ENCODE results near the gene LRRN4.
"Not testable (repeated sequence)": the region's sequence is repeated elsewhere in the genome, so short reads cannot be mapped to it uniquely, and the experiment has no call there.

LRRN4 gene

DNA sequence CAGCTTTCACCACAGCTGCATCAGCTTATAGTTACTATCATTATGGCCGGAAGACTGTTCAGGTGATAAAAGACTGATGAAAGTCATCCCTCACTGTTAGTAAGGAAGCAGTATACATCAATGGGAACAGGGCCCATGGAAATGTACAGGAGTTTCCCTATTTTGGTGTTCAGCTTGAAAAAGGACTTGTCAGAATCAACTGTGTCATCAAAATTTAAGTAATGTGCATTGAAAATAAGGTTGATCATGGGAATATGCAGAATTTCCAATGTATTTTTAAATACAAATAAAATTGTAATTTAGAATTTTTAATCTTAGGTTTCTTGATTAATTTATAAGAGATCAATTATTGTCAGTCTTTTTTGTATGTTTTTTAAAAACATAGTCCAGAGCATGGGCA is 16.8 kb downstream of the LRRN4 start:
- no peak for ATAC-seq

DNA sequence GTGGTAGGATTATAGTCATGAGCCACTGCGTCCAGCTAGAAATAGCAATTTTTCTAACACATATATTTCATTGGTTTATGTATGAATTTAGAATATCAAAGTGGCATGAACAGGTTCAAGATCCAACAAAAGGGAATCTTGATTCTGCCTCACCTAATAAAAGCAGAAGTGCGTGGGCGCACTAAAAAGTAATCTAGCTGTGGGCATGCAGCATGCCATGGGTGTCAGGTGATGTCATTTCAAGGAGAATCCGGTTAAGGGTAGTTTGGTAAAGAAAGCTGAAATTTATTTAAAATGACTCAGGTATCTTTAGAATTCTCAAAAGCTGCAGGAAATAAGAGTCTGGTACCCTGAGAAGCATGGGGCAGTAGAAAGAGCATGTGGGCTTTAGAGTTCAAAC is 17.6 kb downstream of the LRRN4 start:
- no peak for ATAC-seq

More for the DNA sequence above, 16.8 kb downstream of the LRRN4 start:
- no peak for TF ChIP-seq RARB (CRISPR knock-in tag; IDR thresholded peaks at IDR 0.05)
- TF ChIP-seq ZNF8 (CRISPR knock-in tag; IDR thresholded peaks at IDR 0.05) = no peak
- TF ChIP-seq, protein P1, sequence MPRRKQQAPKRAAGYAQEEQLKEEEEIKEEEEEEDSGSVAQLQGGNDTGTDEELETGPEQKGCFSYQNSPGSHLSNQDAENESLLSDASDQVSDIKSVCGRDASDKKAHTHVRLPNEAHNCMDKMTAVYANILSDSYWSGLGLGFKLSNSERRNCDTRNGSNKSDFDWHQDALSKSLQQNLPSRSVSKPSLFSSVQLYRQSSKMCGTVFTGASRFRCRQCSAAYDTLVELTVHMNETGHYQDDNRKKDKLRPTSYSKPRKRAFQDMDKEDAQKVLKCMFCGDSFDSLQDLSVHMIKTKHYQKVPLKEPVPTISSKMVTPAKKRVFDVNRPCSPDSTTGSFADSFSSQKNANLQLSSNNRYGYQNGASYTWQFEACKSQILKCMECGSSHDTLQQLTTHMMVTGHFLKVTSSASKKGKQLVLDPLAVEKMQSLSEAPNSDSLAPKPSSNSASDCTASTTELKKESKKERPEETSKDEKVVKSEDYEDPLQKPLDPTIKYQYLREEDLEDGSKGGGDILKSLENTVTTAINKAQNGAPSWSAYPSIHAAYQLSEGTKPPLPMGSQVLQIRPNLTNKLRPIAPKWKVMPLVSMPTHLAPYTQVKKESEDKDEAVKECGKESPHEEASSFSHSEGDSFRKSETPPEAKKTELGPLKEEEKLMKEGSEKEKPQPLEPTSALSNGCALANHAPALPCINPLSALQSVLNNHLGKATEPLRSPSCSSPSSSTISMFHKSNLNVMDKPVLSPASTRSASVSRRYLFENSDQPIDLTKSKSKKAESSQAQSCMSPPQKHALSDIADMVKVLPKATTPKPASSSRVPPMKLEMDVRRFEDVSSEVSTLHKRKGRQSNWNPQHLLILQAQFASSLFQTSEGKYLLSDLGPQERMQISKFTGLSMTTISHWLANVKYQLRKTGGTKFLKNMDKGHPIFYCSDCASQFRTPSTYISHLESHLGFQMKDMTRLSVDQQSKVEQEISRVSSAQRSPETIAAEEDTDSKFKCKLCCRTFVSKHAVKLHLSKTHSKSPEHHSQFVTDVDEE (CRISPR knock-in tag; IDR thresholded peaks at IDR 0.05) = no peak
- no peak for TF ChIP-seq ISL1 (CRISPR knock-in tag; IDR thresholded peaks at IDR 0.05)
- no peak for TF ChIP-seq SNAI2 (CRISPR knock-in tag; IDR thresholded peaks at IDR 0.05)
- TF ChIP-seq ARNTL (CRISPR knock-in tag; IDR thresholded peaks at IDR 0.05; ENCODE audit: borderline replicate concordance, low read depth) = no peak

DNA sequence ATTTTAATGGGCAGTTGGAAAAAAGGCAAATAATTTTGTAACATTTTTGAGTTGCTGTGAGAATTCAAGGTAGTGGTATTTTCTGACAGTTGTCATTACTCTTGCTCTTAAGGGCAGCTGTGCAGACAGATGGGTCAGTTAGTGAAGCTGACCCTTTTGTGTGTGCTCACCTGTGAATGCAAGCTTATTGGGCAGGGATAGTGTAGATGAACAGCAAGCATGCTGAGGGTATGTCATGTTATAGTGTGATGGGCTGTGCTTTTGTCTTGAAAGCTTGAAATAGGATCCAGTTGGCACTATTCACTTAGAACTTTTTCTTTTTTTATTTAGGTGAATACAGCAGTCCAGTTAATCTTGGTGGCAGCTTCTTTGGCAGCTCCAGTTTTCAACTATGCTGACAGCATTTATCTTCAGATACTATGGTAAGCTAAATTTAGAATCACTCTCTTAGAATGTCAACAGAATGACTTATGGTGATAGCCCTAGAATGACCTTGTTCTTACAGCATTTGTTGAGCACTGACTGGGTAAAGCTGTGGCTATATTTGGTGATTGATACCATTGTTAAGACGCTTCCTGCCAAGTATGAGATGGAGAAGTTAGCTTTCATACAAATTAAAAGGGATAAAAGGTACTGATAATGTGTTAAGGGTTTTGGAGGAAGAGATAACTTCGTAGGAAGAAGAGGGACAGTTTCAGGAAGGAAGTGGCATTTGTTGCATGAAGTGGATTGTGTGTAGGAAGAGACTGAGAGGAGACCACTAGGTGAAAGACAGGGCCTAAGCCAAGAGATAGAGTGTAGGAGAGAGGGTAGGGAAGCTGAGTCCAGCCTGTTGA is 19.5 kb downstream of the LRRN4 start:
- no peak for ATAC-seq
- peak; percentile 55 for TF ChIP-seq ISL1 (CRISPR knock-in tag; IDR thresholded peaks at IDR 0.05)
- no peak for TF ChIP-seq OSR1 (CRISPR knock-in tag; IDR thresholded peaks at IDR 0.05)

More for the DNA sequence above, 17.6 kb downstream of the LRRN4 start:
- TF ChIP-seq ZNF8 (CRISPR knock-in tag; IDR thresholded peaks at IDR 0.05) = no peak

DNA sequence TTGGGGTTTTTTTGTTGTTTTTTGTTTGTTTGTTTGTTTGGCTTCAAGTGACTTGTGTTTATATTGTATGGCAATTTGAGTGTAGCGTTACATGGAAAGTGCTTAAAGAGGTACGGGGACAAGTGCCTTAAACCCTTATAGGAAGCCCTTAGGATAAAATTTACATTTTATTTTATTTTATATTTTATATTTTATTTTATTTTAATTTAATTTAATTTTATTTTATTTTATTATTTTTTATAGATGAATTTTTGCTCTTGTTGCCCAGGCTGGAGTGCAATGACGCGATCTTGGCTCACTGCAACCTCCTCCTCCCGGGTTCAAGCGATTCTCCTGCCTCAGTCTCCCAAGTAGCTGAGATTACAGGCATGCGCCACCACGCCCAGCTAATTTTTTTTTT is 21.0 kb downstream of the LRRN4 start:
- ATAC-seq = not testable (repeated sequence)

DNA sequence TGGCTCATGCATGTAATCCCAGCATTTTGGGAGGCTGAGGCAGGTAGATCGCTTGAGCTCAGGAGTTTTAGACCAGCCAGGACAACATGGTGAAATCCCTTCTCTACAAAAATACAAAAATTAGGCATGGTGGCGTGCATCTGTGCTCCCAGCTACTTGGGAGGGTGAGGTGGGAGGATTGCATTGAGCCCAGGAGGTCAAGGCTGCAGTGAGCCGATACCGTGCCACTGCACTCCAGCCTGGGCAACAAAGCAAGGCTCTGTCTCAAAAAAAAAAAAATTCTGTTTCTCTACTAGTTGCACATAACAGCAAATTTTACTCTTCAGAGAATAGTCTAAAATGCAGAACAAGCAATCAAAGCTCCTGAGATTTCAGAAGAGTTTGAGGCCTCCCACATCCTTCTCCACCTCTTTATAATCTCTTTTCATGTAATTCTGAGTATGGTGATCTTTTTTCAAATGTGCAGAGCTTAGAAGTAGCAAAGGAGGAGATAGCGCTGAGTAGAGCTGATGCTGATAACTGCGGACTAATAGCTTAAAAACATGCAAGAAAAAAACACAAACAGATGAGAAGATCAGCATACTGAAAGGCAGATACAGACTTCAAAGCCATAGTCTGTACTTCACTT is 23.3 kb downstream of the LRRN4 start:
- no peak for ATAC-seq
- TF ChIP-seq SNAI2 (CRISPR knock-in tag; IDR thresholded peaks at IDR 0.05) = no peak
- TF ChIP-seq, protein P2, sequence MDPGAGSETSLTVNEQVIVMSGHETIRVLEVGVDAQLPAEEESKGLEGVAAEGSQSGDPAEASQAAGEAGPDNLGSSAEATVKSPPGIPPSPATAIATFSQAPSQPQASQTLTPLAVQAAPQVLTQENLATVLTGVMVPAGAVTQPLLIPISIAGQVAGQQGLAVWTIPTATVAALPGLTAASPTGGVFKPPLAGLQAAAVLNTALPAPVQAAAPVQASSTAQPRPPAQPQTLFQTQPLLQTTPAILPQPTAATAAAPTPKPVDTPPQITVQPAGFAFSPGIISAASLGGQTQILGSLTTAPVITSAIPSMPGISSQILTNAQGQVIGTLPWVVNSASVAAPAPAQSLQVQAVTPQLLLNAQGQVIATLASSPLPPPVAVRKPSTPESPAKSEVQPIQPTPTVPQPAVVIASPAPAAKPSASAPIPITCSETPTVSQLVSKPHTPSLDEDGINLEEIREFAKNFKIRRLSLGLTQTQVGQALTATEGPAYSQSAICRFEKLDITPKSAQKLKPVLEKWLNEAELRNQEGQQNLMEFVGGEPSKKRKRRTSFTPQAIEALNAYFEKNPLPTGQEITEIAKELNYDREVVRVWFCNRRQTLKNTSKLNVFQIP (CRISPR knock-in tag; IDR thresholded peaks at IDR 0.05; ENCODE audit: borderline replicate concordance, low read depth) = no peak
- no peak for TF ChIP-seq ZNF70 (CRISPR knock-in tag; IDR thresholded peaks at IDR 0.05)
- no peak for TF ChIP-seq ZFP3 (CRISPR knock-in tag; IDR thresholded peaks at IDR 0.05)
- TF ChIP-seq, protein P3, sequence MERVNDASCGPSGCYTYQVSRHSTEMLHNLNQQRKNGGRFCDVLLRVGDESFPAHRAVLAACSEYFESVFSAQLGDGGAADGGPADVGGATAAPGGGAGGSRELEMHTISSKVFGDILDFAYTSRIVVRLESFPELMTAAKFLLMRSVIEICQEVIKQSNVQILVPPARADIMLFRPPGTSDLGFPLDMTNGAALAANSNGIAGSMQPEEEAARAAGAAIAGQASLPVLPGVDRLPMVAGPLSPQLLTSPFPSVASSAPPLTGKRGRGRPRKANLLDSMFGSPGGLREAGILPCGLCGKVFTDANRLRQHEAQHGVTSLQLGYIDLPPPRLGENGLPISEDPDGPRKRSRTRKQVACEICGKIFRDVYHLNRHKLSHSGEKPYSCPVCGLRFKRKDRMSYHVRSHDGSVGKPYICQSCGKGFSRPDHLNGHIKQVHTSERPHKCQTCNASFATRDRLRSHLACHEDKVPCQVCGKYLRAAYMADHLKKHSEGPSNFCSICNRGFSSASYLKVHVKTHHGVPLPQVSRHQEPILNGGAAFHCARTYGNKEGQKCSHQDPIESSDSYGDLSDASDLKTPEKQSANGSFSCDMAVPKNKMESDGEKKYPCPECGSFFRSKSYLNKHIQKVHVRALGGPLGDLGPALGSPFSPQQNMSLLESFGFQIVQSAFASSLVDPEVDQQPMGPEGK (CRISPR knock-in tag; IDR thresholded peaks at IDR 0.05; ENCODE audit: borderline replicate concordance) = no peak

DNA sequence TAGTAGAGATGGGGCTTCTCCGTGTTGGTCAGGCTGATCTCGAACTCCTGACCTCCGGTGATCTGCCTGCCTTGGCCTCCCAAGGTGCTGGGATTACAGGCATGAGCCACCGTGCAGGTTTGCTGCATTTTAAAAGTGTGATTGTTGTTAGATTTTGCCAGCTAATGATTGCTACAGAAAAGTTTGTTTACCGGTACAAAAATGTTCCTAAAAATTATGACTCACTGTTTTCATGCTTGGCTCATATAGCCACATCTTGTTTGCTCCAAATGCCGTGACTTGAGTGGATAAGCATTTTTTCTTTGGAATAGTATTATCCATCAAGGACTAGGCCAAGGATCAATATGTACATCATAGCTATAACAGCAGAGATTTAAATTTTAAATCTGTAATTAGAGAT is 24.3 kb downstream of the LRRN4 start:
- no peak for ATAC-seq
- TF ChIP-seq, protein P3 (CRISPR knock-in tag; IDR thresholded peaks at IDR 0.05; ENCODE audit: borderline replicate concordance) = no peak
- TF ChIP-seq ZFP30 (CRISPR knock-in tag; IDR thresholded peaks at IDR 0.05) = no peak
- TF ChIP-seq, protein P4, sequence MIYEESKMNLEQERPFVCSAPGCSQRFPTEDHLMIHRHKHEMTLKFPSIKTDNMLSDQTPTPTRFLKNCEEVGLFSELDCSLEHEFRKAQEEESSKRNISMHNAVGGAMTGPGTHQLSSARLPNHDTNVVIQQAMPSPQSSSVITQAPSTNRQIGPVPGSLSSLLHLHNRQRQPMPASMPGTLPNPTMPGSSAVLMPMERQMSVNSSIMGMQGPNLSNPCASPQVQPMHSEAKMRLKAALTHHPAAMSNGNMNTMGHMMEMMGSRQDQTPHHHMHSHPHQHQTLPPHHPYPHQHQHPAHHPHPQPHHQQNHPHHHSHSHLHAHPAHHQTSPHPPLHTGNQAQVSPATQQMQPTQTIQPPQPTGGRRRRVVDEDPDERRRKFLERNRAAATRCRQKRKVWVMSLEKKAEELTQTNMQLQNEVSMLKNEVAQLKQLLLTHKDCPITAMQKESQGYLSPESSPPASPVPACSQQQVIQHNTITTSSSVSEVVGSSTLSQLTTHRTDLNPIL (CRISPR knock-in tag; IDR thresholded peaks at IDR 0.05; ENCODE audit: low read depth) = no peak
- no peak for TF ChIP-seq ZNF8 (CRISPR knock-in tag; IDR thresholded peaks at IDR 0.05)
- no peak for TF ChIP-seq PPARA (CRISPR knock-in tag; IDR thresholded peaks at IDR 0.05; ENCODE audit: borderline replicate concordance)
